Cardiac fibroblast (primary cell): Measurements from ENCODE around the gene EDN1.
"Not testable (repeated sequence)": the region's sequence is repeated elsewhere in the genome, so short reads cannot be mapped to it uniquely, and the experiment has no call there.

Experiments
- DNase-seq, 2 donors: peaks; one replicate each; pipeline versions ENCODE4 v3.0.0 to v3.0.0-alpha.2; 2010; ENCODE audit warnings: low read depth in 2 of 2
- H3K4me3 ChIP-seq, 2 donors: replicated peaks in 1 of 2; 1 replicate in 1 of 2; 2 replicates in 1 of 2; pipeline ENCODE4 v1.5.1; 2011; ENCODE audit warnings: low read depth in 2 of 2, low read length in 2 of 2, mild to moderate bottlenecking in 2 of 2, moderate library complexity in 1 of 2
- CTCF ChIP-seq: IDR thresholded peaks from one replicate; pipeline ENCODE4 v1.5.1; 2011; ENCODE audit warnings: low read depth, mild to moderate bottlenecking, low read length, inconsistent platforms

EDN1 gene

GRCh38 chr6:12328701-12329100, 38.5 kb downstream of the EDN1 start:
- no peak for TF ChIP-seq CTCF
- H3K4me3 ChIP-seq, result no peak overlapping the region
- peak in 1 of 2 donors; percentile 37 for DNase-seq

- no peak for TF ChIP-seq CTCF
- no peak for DNase-seq
- H3K4me3 ChIP-seq, result no peak overlapping the region
Observed at GRCh38 chr6:12331474-12331873, 41.3 kb downstream of the EDN1 start.

GRCh38 chr6:12331951-12332749, 42.0 kb downstream of the EDN1 start:
- DNase-seq, result peak; percentile 67 to 81
- no peak for TF ChIP-seq CTCF

GRCh38 chr6:12332750-12333079, 42.6 kb downstream of the EDN1 start:
- not testable (repeated sequence) for H3K4me3 ChIP-seq, DNase-seq

More at GRCh38 chr6:12331951-12332749, 42.0 kb downstream of the EDN1 start:
- H3K4me3 ChIP-seq, result no peak overlapping the region

- no peak for DNase-seq
- H3K4me3 ChIP-seq, result no peak overlapping the region
- TF ChIP-seq CTCF, result no peak
Observed at GRCh38 chr6:12333128-12333527, 43.0 kb downstream of the EDN1 start.

GRCh38 chr6:12334526-12335130, 44.5 kb downstream of the EDN1 start:
- H3K4me3 ChIP-seq, result no peak overlapping the region
- no peak for TF ChIP-seq CTCF
- no peak for DNase-seq

GRCh38 chr6:12335131-12335527, 45.0 kb downstream of the EDN1 start:
- H3K4me3 ChIP-seq, result no peak overlapping the region
- DNase-seq, result no peak
- no peak for TF ChIP-seq CTCF
